GM12878 (cell line): ENCODE results near the gene SORL1. TPM values are rescaled to one million over a fixed set of nuclear protein-coding genes. Genes with fewer than 3 reads are reported as not detected.

Source experiments
- ATAC-seq: fragments of 200-7000 bp; cut with Tn5 transposase; 3 replicates; pipeline ENCODE4 v1.9.1; 2020; ENCODE audit warnings: mild to moderate bottlenecking, moderate library complexity
- BruUV-seq: library from RNA; stranded (reverse); fragments of 400-500 nt; replicated peaks from 2 replicates; lab custom pipeline; 2021; lab: Mats Ljungman, UMichigan
- CTCF ChIA-PET: fragments of 300-600 bp; sonication (Branson Sonifier 250); formaldehyde crosslinking; extraction: SDS; loops from one replicate; lab custom pipeline; 2021; ENCODE audit warnings: inconsistent platforms; lab: Yijun Ruan, JAX
- POLR2A ChIA-PET: fragments of 350-600 bp; formaldehyde crosslinking; extraction: SDS; loops from one replicate; lab custom pipeline; 2021; ENCODE audit warnings: inconsistent platforms; lab: Charles Lee
- RAD21 ChIA-PET: fragments of 300-600 bp; sonication (Branson Sonifier 250); formaldehyde crosslinking; loops from one replicate; lab custom pipeline; 2023; ENCODE audit warnings: antibody characterized with exemption; ENCODE audit not compliant: unreplicated experiment; lab: Charles Lee
- SMC1A ChIA-PET: fragments of 300-600 bp; sonication (Branson Sonifier 250); formaldehyde crosslinking; loops from one replicate; lab custom pipeline; 2023; ENCODE audit not compliant: unreplicated experiment, uncharacterized antibody; lab: Charles Lee
- DNase-seq: peaks from one replicate; pipeline ENCODE4 v3.0.0-alpha.2; 2011; ENCODE audit warnings: low read depth, low spot score
- FAIRE-seq: peaks from 3 replicates; lab custom pipeline; 2011; peaks lifted over from hg19 to GRCh38; lab: Jason Lieb, UNC
- H2AFZ ChIP-seq: 2 replicates; pipeline ENCODE4 v1.6.0; 2011; ENCODE audit warnings: low read depth, low read length, control low read depth; ENCODE audit not compliant: control insufficient read depth
- H3K27ac ChIP-seq: 2 replicates; pipeline ENCODE4 v1.5.1; 2011; ENCODE audit warnings: control low read depth; ENCODE audit not compliant: control insufficient read depth, insufficient read depth
- H3K27me3 ChIP-seq, 2 experiments: replicated peaks in 1 of 2; 2 replicates each; pipeline versions ENCODE4 v1.6.0 to v1.6.1; 2011; ENCODE audit warnings: low read length in 1 of 2; ENCODE audit not compliant: control insufficient read depth in 2 of 2, insufficient read depth in 2 of 2
- H3K36me3 ChIP-seq, 2 experiments: 2 replicates each; pipeline ENCODE4 v1.5.1; 2011; ENCODE audit warnings: low read length in 1 of 2; ENCODE audit not compliant: control insufficient read depth in 2 of 2, insufficient read depth in 2 of 2
- H3K4me1 ChIP-seq: 2 replicates; pipeline ENCODE4 v1.6.1; 2011; ENCODE audit warnings: mild to moderate bottlenecking, low read length, moderate library complexity, mixed read lengths; ENCODE audit not compliant: control insufficient read depth, insufficient read depth
- H3K4me2 ChIP-seq: 2 replicates; pipeline ENCODE4 v1.6.0; 2011; ENCODE audit warnings: control low read depth; ENCODE audit not compliant: control insufficient read depth, insufficient read depth
- H3K4me3 ChIP-seq: fragments of 200-600 bp; sonication (generic); 2 replicates; pipeline ENCODE4 v1.5.1; 2016
- H3K79me2 ChIP-seq: 2 replicates; pipeline ENCODE4 v1.6.0; 2011; ENCODE audit warnings: low read length; ENCODE audit not compliant: control insufficient read depth, insufficient read depth
- H3K9ac ChIP-seq: 2 replicates; pipeline ENCODE4 v1.8.0; 2011; ENCODE audit warnings: low read length, control low read depth, mixed read lengths; ENCODE audit not compliant: control insufficient read depth, insufficient read depth
- H3K9me3 ChIP-seq: replicated peaks from 3 replicates; pipeline ENCODE4 v1.5.1; 2011; ENCODE audit warnings: mild to moderate bottlenecking, low read length; ENCODE audit not compliant: control insufficient read depth, insufficient read depth
- H4K20me1 ChIP-seq: 2 replicates; pipeline ENCODE4 v1.6.0; 2011; ENCODE audit not compliant: control insufficient read depth, insufficient read depth
- CTCF ChIP-seq, 3 experiments: IDR thresholded peaks in 2 of 3; conservative IDR thresholded peaks in 1 of 3; 2 replicates each; pipeline ENCODE4 v1.5.1; 2011; ENCODE audit warnings: low read depth in 3 of 3, low read length in 3 of 3, mild to moderate bottlenecking in 3 of 3, control low read depth in 2 of 3, moderate library complexity in 2 of 3, inconsistent platforms in 1 of 3, mixed read lengths in 1 of 3; ENCODE audit not compliant: control insufficient read depth in 2 of 3, insufficient read depth in 1 of 3; ENCODE audit errors: extremely low read depth in 1 of 3
- EGR1 ChIP-seq, 2 experiments: IDR thresholded peaks; 1 replicate in 1 of 2; 2 replicates in 1 of 2; pipeline ENCODE4 v1.6.1; 2011 to 2012; ENCODE audit warnings: low read depth in 2 of 2, low read length in 2 of 2, borderline replicate concordance in 1 of 2, mild to moderate bottlenecking in 1 of 2, moderate library complexity in 1 of 2
- NFIC ChIP-seq: IDR thresholded peaks from 2 replicates; pipeline ENCODE4 v1.6.1; 2012; ENCODE audit warnings: low read depth, mild to moderate bottlenecking, inconsistent platforms, low read length, moderate library complexity
- NRF1 ChIP-seq: conservative IDR thresholded peaks from 2 replicates; pipeline ENCODE4 v1.6.1; 2011; ENCODE audit warnings: mild to moderate bottlenecking, low read depth, low read length, improper control_type of control experiment
- POU2F2 ChIP-seq: IDR thresholded peaks from 3 replicates; pipeline ENCODE4 v1.6.1; 2011; ENCODE audit warnings: low read depth, mild to moderate bottlenecking, low read length, borderline replicate concordance
- WGBS: methylation state at CpG from one replicate; pipeline ENCODE4 v1.1.6; 2016; ENCODE audit warnings: low lambda C conversion rate; ENCODE audit not compliant: insufficient replicate concordance, insufficient coverage; ENCODE audit errors: missing lambda C conversion rate; 5-methylcytosine and 5-hydroxymethylcytosine counted together
- in situ Hi-C: fragments of 300-500 bp; cut with MboI; formaldehyde crosslinking; loops from 9 replicates; pipeline ENCODE4 v1.14.3; 2018; ENCODE audit warnings: mixed read lengths
- intact Hi-C: fragments of 100-400 bp; cut with micrococcal nuclease; formaldehyde crosslinking; loops from one replicate; pipeline ENCODE4 v1.14.2; 2022; ENCODE audit not compliant: unreplicated experiment
- polyA plus RNA-seq, 11 experiments: library from polyadenylated mRNA; depleted of rRNA in 4 of 11; unstranded in 6 of 11; stranded (reverse) in 5 of 11; fragments of >200 nt; fragmentation: Nextera tagmentation in 4 of 11; fragmentation: Illumina TruSeq in 1 of 11; extraction: Ambion mirVana in 4 of 11; extraction: Trizol in 1 of 11; gene quantifications; 1 replicate in 1 of 11; 2 replicates in 10 of 11; pipeline versions ENCODE4 v1.2.1 to v1.2.3, GENCODE V29; 2011 to 2016; ENCODE audit warnings: inconsistent platforms in 2 of 11, missing spikeins in 2 of 11, low read depth in 1 of 11
- total RNA-seq, 4 experiments: library from RNA; depleted of rRNA in 3 of 4; stranded (reverse); fragments of >200 nt in 3 of 4; fragmentation: Illumina TruSeq in 1 of 4; extraction: Trizol in 1 of 4; gene quantifications; 2 replicates each; pipeline versions ENCODE4 v1.2.1 to v1.2.3, GENCODE V29; 2013 to 2021

The SORL1 gene
- total and polyA plus RNA-seq, 10 of the 15 experiments (the other 5 are each of a cell fraction or from before 2014, with no cell fraction given): 20.2 to 107 (median 59.9) TPM

- ChIA-PET RAD21 (interaction anchor here (1.1 to 6.2 kb wide), 9 partner anchors 9 to 91 kb away, joined by 3 to 42 read pairs (median 6); no protein-coding TSS in a partner anchor), CTCF (interaction anchor here (0.5 to 1.9 kb wide), 8 partner anchors 9 to 186 kb away, joined by 3 to 7 read pairs (median 6); no protein-coding TSS in a partner anchor), POLR2A (interaction anchor here (0.6 to 1.4 kb wide), 10 partner anchors 9 to 134 kb away, joined by 3 to 10 read pairs (median 4); partner anchors contain the start of gene SC5D), SMC1A (interaction anchor here (0.7 to 13.9 kb wide), 14 partner anchors 10 to 148 kb away, joined by 3 to 241 read pairs (median 4); partner anchors contain the start of genes SORL1 and SORL1-AS1)
- Histone ChIP-seq H3K9me3 (no peaks in the 10 kb centered on the region; the same call in 2 of the 3 replicates), H3K4me2 (peak overlapping the region; percentile 95; the same call in 1 of the 2 replicates), H3K9ac (peak overlapping the region; percentile 42; the same call in 1 of the 2 replicates), H3K27ac (no peak overlapping the region), H2AFZ (peak overlapping the region; percentile 39; the same call in 1 of the 2 replicates), H3K79me2 (no peaks in the 10 kb centered on the region), H3K27me3 (no peaks in the 10 kb centered on the region), H4K20me1 (no peaks in the 10 kb centered on the region), H3K4me1 (peaks cover 43% of the 10 kb centered on the region), H3K4me3 (peak overlapping the region; percentile 39; the same call in 1 of the 2 replicates), H3K36me3 (no peaks in the 10 kb centered on the region)
- BruUV-seq: no TSS peak
- in situ Hi-C loops: no loop called here
- intact Hi-C loops: no loop called here
- WGBS: 13% methylated on average over 8 of the region's 8 CpGs
- DNase-seq: no peak
- TF ChIP-seq NRF1: peak; percentile 42; the same call in 1 of the 2 replicates
- peak in 1 of 2 experiments; percentile 91; a peak in 2 of 3 replicates for TF ChIP-seq EGR1 (IDR thresholded peaks at IDR 0.05; ENCODE audit: borderline replicate concordance in 1 of 2, low read depth in 2 of 2, low read length in 2 of 2)
- TF ChIP-seq NFIC: no peak
- no peak for TF ChIP-seq POU2F2
- TF ChIP-seq CTCF (IDR thresholded peaks at IDR 0.05 in 2 of 3, conservative IDR thresholded peaks at IDR 0.05 in 1 of 3; ENCODE audit: control insufficient read depth in 2 of 3, extremely low read depth in 1 of 3, insufficient read depth in 1 of 3, low read depth in 3 of 3, low read length in 3 of 3): 0 out of 6 replicates have a peak, but pooled peaks of 1 of the 3 experiments have one; percentile 2
- no peak for ATAC-seq
- FAIRE-seq: no peak
Measured at GRCh38 chr11:121427400-121427744, 24.7 kb upstream of the SORL1 start.
